H9 (cell line): ENCODE data around the gene IL1A. TPM values are rescaled to one million over a fixed set of nuclear protein-coding genes. Genes with fewer than 3 reads are reported as not detected.

Source experiments
- DNase-seq: peaks from one replicate; pipeline ENCODE4 v3.0.0-alpha.2; 2017
- H2AFZ ChIP-seq: one replicate; pipeline ENCODE4 v1.6.1; 2013; ENCODE audit warnings: mild to moderate bottlenecking, low read length, control low read depth, moderate library complexity
- H2AK5ac ChIP-seq: 2 replicates; pipeline ENCODE4 v1.6.1; 2013; ENCODE audit warnings: low read length, control low read depth, mixed read lengths; ENCODE audit not compliant: insufficient read length
- H2BK120ac ChIP-seq: one replicate; pipeline ENCODE4 v1.6.1; 2013; ENCODE audit warnings: low read depth, mild to moderate bottlenecking, low read length, control low read depth, inconsistent platforms; ENCODE audit not compliant: poor library complexity, severe bottlenecking
- H2BK12ac ChIP-seq: 2 replicates; pipeline ENCODE4 v1.6.1; 2013; ENCODE audit warnings: low read length, control low read depth, mixed read lengths, low read depth; ENCODE audit not compliant: insufficient read length
- H2BK15ac ChIP-seq: 2 replicates; pipeline ENCODE4 v1.6.1; 2013; ENCODE audit warnings: low read depth, low read length, control low read depth
- H2BK20ac ChIP-seq: one replicate; pipeline ENCODE4 v1.6.1; 2013; ENCODE audit warnings: low read depth, mild to moderate bottlenecking, low read length, control low read depth, inconsistent platforms; ENCODE audit not compliant: poor library complexity, severe bottlenecking
- H2BK5ac ChIP-seq: 2 replicates; pipeline ENCODE4 v1.6.1; 2013; ENCODE audit warnings: low read length, control low read depth, mixed read lengths; ENCODE audit not compliant: insufficient read length
- H3K14ac ChIP-seq: 2 replicates; pipeline ENCODE4 v1.6.1; 2013; ENCODE audit warnings: low read length, control low read depth; ENCODE audit not compliant: insufficient read depth
- H3K18ac ChIP-seq: 2 replicates; pipeline ENCODE4 v1.6.1; 2013; ENCODE audit warnings: low read depth, mild to moderate bottlenecking, mixed read lengths, low read length, control low read depth; ENCODE audit not compliant: insufficient read length
- H3K23ac ChIP-seq: 2 replicates; pipeline ENCODE4 v1.6.1; 2013; ENCODE audit warnings: low read length, control low read depth, mixed read lengths, low read depth; ENCODE audit not compliant: insufficient read length
- H3K23me2 ChIP-seq: 2 replicates; pipeline ENCODE4 v1.6.1; 2013; ENCODE audit warnings: low read depth, mild to moderate bottlenecking, mixed read lengths, low read length, control low read depth; ENCODE audit not compliant: insufficient read length, poor library complexity, severe bottlenecking
- H3K27ac ChIP-seq: 2 replicates; pipeline ENCODE4 v1.5.1; 2013; ENCODE audit warnings: low read length, control low read depth, mixed read lengths, low read depth; ENCODE audit not compliant: insufficient read length
- H3K27me3 ChIP-seq: 2 replicates; pipeline ENCODE4 v1.6.1; 2013; ENCODE audit warnings: low read length, control low read depth, inconsistent platforms; ENCODE audit not compliant: insufficient read depth
- H3K4ac ChIP-seq: 2 replicates; pipeline ENCODE4 v1.6.1; 2013; ENCODE audit warnings: low read depth, mild to moderate bottlenecking, control low read depth, inconsistent platforms, low read length, moderate library complexity
- H3K4me1 ChIP-seq: 2 replicates; pipeline ENCODE4 v1.6.1; 2013; ENCODE audit warnings: low read length, control low read depth, inconsistent platforms; ENCODE audit not compliant: insufficient read depth
- H3K4me2 ChIP-seq: 2 replicates; pipeline ENCODE4 v1.6.1; 2013; ENCODE audit warnings: low read length, control low read depth, mixed read lengths; ENCODE audit not compliant: insufficient read length, insufficient read depth
- H3K56ac ChIP-seq: 2 replicates; pipeline ENCODE4 v1.6.1; 2013; ENCODE audit warnings: low read depth, mild to moderate bottlenecking, mixed read lengths, low read length, control low read depth; ENCODE audit not compliant: insufficient read length
- H3K79me1 ChIP-seq: 2 replicates; pipeline ENCODE4 v1.6.1; 2013; ENCODE audit warnings: low read depth, mild to moderate bottlenecking, moderate library complexity, low read length, control low read depth, inconsistent platforms; ENCODE audit not compliant: insufficient read depth, poor library complexity, severe bottlenecking
- H3K79me2 ChIP-seq: 2 replicates; pipeline ENCODE4 v1.6.1; 2013; ENCODE audit warnings: low read length, control low read depth, inconsistent platforms; ENCODE audit not compliant: insufficient read depth
- H3K9ac ChIP-seq: 2 replicates; pipeline ENCODE4 v1.6.1; 2013; ENCODE audit warnings: low read length, control low read depth, mixed read lengths; ENCODE audit not compliant: insufficient read length; ENCODE audit errors: extremely low read depth
- H3K9me3 ChIP-seq: one replicate; pipeline ENCODE4 v1.6.1; 2013; ENCODE audit warnings: low read depth, low read length, inconsistent platforms; ENCODE audit not compliant: control insufficient read depth
- H3T11ph ChIP-seq: one replicate; pipeline ENCODE4 v1.6.1; 2013; ENCODE audit warnings: mild to moderate bottlenecking, low read length, control low read depth, inconsistent platforms
- H4K20me1 ChIP-seq: one replicate; pipeline ENCODE4 v1.6.1; 2013; ENCODE audit not compliant: control insufficient read depth, insufficient read length, insufficient read depth
- H4K5ac ChIP-seq: 2 replicates; pipeline ENCODE4 v1.6.1; 2013; ENCODE audit warnings: low read depth, mild to moderate bottlenecking, mixed read lengths, low read length, control low read depth; ENCODE audit not compliant: insufficient read length
- H4K8ac ChIP-seq: replicated peaks from 2 replicates; pipeline ENCODE4 v1.6.1; 2013; ENCODE audit warnings: low read length, control low read depth, mixed read lengths, low read depth; ENCODE audit not compliant: insufficient read length
- H4K91ac ChIP-seq: 2 replicates; pipeline ENCODE4 v1.6.1; 2013; ENCODE audit warnings: low read depth, mild to moderate bottlenecking, moderate library complexity, mixed read lengths, low read length, control low read depth; ENCODE audit not compliant: insufficient read length
- H3K27ac Mint-ChIP-seq, 3 experiments: 2 replicates in 2 of 3; 3 replicates in 1 of 3; pipeline ENCODE4 v1.8.0; 2020 to 2021; ENCODE audit warnings: mixed read lengths in 3 of 3, mild to moderate bottlenecking in 1 of 3, moderate library complexity in 1 of 3
- H3K27me3 Mint-ChIP-seq: 2 replicates; pipeline ENCODE4 v1.8.0; 2021; ENCODE audit warnings: low read depth, mild to moderate bottlenecking, moderate library complexity, mixed read lengths
- H3K36me3 Mint-ChIP-seq, 3 experiments: 2 replicates in 2 of 3; 3 replicates in 1 of 3; pipeline ENCODE4 v1.8.0; 2020 to 2021; ENCODE audit warnings: low read depth in 3 of 3, mixed read lengths in 3 of 3; ENCODE audit not compliant: insufficient read depth in 1 of 3
- H3K4me1 Mint-ChIP-seq, 2 experiments: 2 replicates each; pipeline ENCODE4 v1.8.0; 2020; ENCODE audit warnings: mixed read lengths in 2 of 2
- H3K4me3 Mint-ChIP-seq, 2 experiments: 2 replicates in 1 of 2; 3 replicates in 1 of 2; pipeline ENCODE4 v1.8.0; 2020 to 2021; ENCODE audit warnings: mild to moderate bottlenecking in 2 of 2, mixed read lengths in 2 of 2, moderate library complexity in 1 of 2
- H3K9me3 Mint-ChIP-seq, 2 experiments: 2 replicates in 1 of 2; 3 replicates in 1 of 2; pipeline ENCODE4 v1.8.0; 2020; ENCODE audit warnings: mild to moderate bottlenecking in 2 of 2, mixed read lengths in 2 of 2, moderate library complexity in 1 of 2
- WGBS: extraction: QIAGEN DNeasy Blood & Tissue Kit; methylation state at CpG from one replicate; pipeline ENCODE4 v1.1.7; 2013; ENCODE audit warnings: missing lambda C conversion rate, low lambda C conversion rate, mixed read lengths; ENCODE audit not compliant: insufficient read length; ENCODE audit errors: extremely low coverage; 5-methylcytosine and 5-hydroxymethylcytosine counted together
- total RNA-seq: library from RNA; stranded (reverse); gene quantifications from 2 replicates; pipeline ENCODE4 v1.2.1, GENCODE V29; 2021
- TF ChIP-seq, protein P1 (sequence below): fragments of 200-600 bp; sonication (generic); conservative IDR thresholded peaks from 3 replicates; pipeline ENCODE4 v1.8.0; 2021; ENCODE audit warnings: antibody characterized with exemption, mild to moderate bottlenecking

IL1A gene
- total RNA-seq, 1 experiment from 2014 or later, result 0.35 TPM

DNA sequence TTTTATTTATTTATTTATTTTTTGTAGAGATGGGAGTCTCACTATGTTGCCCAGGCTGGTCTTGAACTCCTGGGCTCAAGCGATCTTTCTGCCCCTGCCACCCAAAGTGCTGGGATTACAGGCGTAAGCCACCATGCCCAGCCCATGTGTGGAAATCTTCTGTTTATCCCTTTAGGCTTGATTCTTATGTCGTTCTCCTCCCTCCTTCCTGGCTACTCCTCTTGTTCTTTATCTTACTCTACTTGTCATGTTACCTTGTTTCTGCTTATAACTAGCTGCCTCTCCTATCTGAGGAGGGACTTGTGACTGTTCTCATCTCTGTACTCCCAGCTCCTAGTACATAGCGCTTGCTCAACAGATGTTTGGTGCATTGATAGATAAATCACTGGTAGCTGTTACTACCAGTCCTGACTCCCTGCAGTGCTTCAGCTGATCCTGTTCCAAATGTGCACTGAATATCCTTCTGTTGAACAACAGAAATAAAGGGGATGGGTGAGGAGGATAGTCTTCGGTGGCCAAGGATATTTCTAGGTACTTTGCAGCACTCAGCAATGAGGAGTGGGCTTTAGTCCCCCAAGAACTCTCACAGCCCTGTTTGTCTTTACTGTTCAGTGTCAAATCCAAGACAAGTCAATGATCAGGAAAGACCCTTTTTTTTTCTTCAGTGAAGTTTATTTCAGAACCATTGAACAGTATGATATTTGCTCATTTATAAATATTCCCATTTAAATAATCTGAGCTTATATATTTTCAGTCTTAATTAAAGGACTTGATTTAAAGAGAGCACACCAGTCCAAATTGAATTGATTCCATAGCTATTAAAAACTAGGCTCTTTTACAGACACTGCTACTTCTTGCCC is 45.0 kb upstream of the IL1A start:
- Histone ChIP-seq H3K4ac (no peak overlapping the region), H4K5ac (no peak overlapping the region), H3K79me2 (no peaks in the 10 kb centered on the region), H3K56ac (no peak overlapping the region), H2BK20ac (no peak overlapping the region), H3K9ac (no peak overlapping the region), H3K27me3 (no peaks in the 10 kb centered on the region), H2BK120ac (no peak overlapping the region), H2AK5ac (no peak overlapping the region), H3K9me3 (no peaks in the 10 kb centered on the region), H4K91ac (no peak overlapping the region), H4K8ac (no peak overlapping the region), H3K79me1 (no peaks in the 10 kb centered on the region), H3K4me2 (no peak overlapping the region), H2BK5ac (no peak overlapping the region), H2BK15ac (no peak overlapping the region), H3K18ac (no peak overlapping the region), H3K23me2 (no peaks in the 10 kb centered on the region), H3K27ac (no peak overlapping the region), H3K23ac (no peak overlapping the region), H4K20me1 (no peaks in the 10 kb centered on the region), H2AFZ (no peak overlapping the region), H3T11ph (no peak overlapping the region), H3K4me1 (no peaks in the 10 kb centered on the region; the same call in 1 of the 2 replicates), H3K14ac (no peak overlapping the region), H2BK12ac (no peak overlapping the region)
- Mint-ChIP-seq H3K27me3 (no peaks in the 10 kb centered on the region), H3K4me3 (no peak overlapping the region; a peak in 1 of 5 replicates), H3K36me3 (peaks cover 0 to 4% (median 2%) of the 10 kb centered on the region in 3 experiments; a peak in 4 of 7 replicates), H3K9me3 (peaks cover 3 to 5% of the 10 kb centered on the region in 2 experiments; a peak in 4 of 5 replicates), H3K27ac (no peak overlapping the region), H3K4me1 (peaks cover 5 to 12% of the 10 kb centered on the region in 2 experiments; a peak in 3 of 4 replicates)
- TF ChIP-seq, protein P1, sequence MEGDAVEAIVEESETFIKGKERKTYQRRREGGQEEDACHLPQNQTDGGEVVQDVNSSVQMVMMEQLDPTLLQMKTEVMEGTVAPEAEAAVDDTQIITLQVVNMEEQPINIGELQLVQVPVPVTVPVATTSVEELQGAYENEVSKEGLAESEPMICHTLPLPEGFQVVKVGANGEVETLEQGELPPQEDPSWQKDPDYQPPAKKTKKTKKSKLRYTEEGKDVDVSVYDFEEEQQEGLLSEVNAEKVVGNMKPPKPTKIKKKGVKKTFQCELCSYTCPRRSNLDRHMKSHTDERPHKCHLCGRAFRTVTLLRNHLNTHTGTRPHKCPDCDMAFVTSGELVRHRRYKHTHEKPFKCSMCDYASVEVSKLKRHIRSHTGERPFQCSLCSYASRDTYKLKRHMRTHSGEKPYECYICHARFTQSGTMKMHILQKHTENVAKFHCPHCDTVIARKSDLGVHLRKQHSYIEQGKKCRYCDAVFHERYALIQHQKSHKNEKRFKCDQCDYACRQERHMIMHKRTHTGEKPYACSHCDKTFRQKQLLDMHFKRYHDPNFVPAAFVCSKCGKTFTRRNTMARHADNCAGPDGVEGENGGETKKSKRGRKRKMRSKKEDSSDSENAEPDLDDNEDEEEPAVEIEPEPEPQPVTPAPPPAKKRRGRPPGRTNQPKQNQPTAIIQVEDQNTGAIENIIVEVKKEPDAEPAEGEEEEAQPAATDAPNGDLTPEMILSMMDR, result no peak
- WGBS, result no CpG with 5 or more reads among the region's 5 CpGs
- DNase-seq, result no peak
